Kidney (tissue), 14 donors: ENCODE results near the gene PCNT. TPM values are rescaled to one million over a fixed set of nuclear protein-coding genes. Genes with fewer than 3 reads are reported as not detected.

Source experiments
- DNase-seq, 5 donors: peaks; one replicate each; pipeline ENCODE4 v3.0.0-alpha.2; 2013 to 2020
- FAIRE-seq: peaks from 2 replicates; lab custom pipeline; 2012; peaks lifted over from hg19 to GRCh38; lab: Jason Lieb, UNC
- H3K27ac ChIP-seq, 2 donors: one replicate each; pipeline ENCODE4 v1.7.0; 2013; ENCODE audit warnings: low read depth in 2 of 2, low read length in 2 of 2, inconsistent platforms in 1 of 2
- H3K27me3 ChIP-seq: one replicate; pipeline ENCODE4 v1.7.1; 2013; ENCODE audit warnings: low read length, inconsistent platforms; ENCODE audit not compliant: control insufficient read depth, insufficient read depth
- H3K36me3 ChIP-seq, 3 donors: one replicate each; pipeline versions ENCODE4 v1.7.0 to v1.7.1; 2013; ENCODE audit warnings: low read length in 3 of 3, control low read depth in 1 of 3, inconsistent platforms in 1 of 3; ENCODE audit not compliant: insufficient read depth in 3 of 3, control insufficient read depth in 2 of 3
- H3K4me1 ChIP-seq, 3 donors: one replicate each; pipeline versions ENCODE4 v1.7.0 to v1.7.1; 2013; ENCODE audit warnings: low read length in 3 of 3, inconsistent platforms in 1 of 3, low read depth in 1 of 3; ENCODE audit not compliant: control insufficient read depth in 2 of 3, insufficient read depth in 2 of 3
- H3K4me3 ChIP-seq, 3 donors: one replicate each; pipeline versions ENCODE4 v1.7.0 to v1.8.1; 2013; ENCODE audit warnings: low read length in 3 of 3, control low read depth in 1 of 3, inconsistent platforms in 1 of 3
- H3K9ac ChIP-seq, 3 donors: one replicate each; pipeline versions ENCODE4 v1.7.0 to v1.7.1; 2013; ENCODE audit warnings: low read length in 3 of 3, control low read depth in 1 of 3, inconsistent platforms in 1 of 3
- H3K9me3 ChIP-seq, 3 donors: one replicate each; pipeline versions ENCODE4 v1.7.0 to v1.7.1; 2013; ENCODE audit warnings: low read length in 3 of 3, control low read depth in 1 of 3, inconsistent platforms in 1 of 3; ENCODE audit not compliant: control insufficient read depth in 2 of 3, insufficient read depth in 1 of 3
- CTCF ChIP-seq: IDR thresholded peaks from 3 replicates; pipeline ENCODE4 v1.5.1; 2012; ENCODE audit warnings: mild to moderate bottlenecking, moderate library complexity, borderline replicate concordance; ENCODE audit not compliant: insufficient read depth; ENCODE audit errors: extremely low read depth
- intact Hi-C: fragments of 100-400 bp; cut with DNase I; formaldehyde crosslinking; loops from one replicate; pipeline ENCODE4 v1.11.1; 2022
- polyA plus RNA-seq: library from polyadenylated mRNA; stranded (reverse); fragments of 350-450 nt; fragmentation: Illumina TruSeq; extraction: RNeasy Lipid Tissue Mini Kit (QIAGEN cat#74804); gene quantifications from one replicate; pipeline ENCODE4 v1.2.3, GENCODE V29; 2014; ENCODE audit warnings: low read depth, low replicate concordance; ENCODE audit not compliant: insufficient read depth
- total RNA-seq: library from RNA; stranded (reverse); fragmentation: NEBNext Ultra II Directional; extraction: Animal tissue kit (Norgen Biotek cat#: 25700); gene quantifications from one replicate; pipeline ENCODE4 v1.2.1, GENCODE V29; 2021
- donor health status: control.
- donor health status: control.
- donor health status: control.
- donor health status: control.
- donor health status: control.
- donor health status: DM: yes; HTN: yes; CAD: no.
- donor health status: Normal renal cell carcinoma (clear cell type).

The PCNT gene
- total and polyA plus RNA-seq, 2 donors from 2014 or later, result 4.2 to 26.1 TPM

- TF ChIP-seq CTCF, result no peak
- intact Hi-C loops, result no loop called here
- Histone ChIP-seq H3K36me3 (peaks cover 0 to 4% (median 2%) of the 10 kb centered on the region in 3 donors), H3K4me3 (no peak overlapping the region), H3K9ac (no peak overlapping the region), H3K27ac (no peak overlapping the region), H3K4me1 (no peaks in the 10 kb centered on the region), H3K9me3 (no peaks in the 10 kb centered on the region), H3K27me3 (no peaks in the 10 kb centered on the region)
- no peak for FAIRE-seq
- no peak for DNase-seq
Observed at GRCh38 chr21:46483300-46484295, 159.6 kb downstream of the PCNT start.

- Histone ChIP-seq H3K27ac (no peak overlapping the region), H3K4me1 (no peaks in the 10 kb centered on the region), H3K4me3 (no peak overlapping the region), H3K27me3 (no peaks in the 10 kb centered on the region), H3K9me3 (no peaks in the 10 kb centered on the region), H3K36me3 (peaks cover 0 to 4% (median 2%) of the 10 kb centered on the region in 3 donors), H3K9ac (no peak overlapping the region)
- no peak for TF ChIP-seq CTCF
- no peak for DNase-seq
- no peak for FAIRE-seq
- intact Hi-C loops, result no loop called here
Observed at GRCh38 chr21:46486481-46487126, 162.6 kb downstream of the PCNT start.

- H3K9me3 ChIP-seq, result no peaks in the 10 kb centered on the region
- intact Hi-C loops, result no loop called here
- no peaks in the 10 kb centered on the region for H3K4me1 ChIP-seq
- DNase-seq (no peak), FAIRE-seq (no peak)
- H3K27me3 ChIP-seq, result no peaks in the 10 kb centered on the region
- no peak for TF ChIP-seq CTCF
- H3K27ac ChIP-seq, result no peak overlapping the region
- no peak overlapping the region for H3K9ac ChIP-seq
- H3K4me3 ChIP-seq, result no peak overlapping the region
- H3K36me3 ChIP-seq, result peaks cover 2 to 4% (median 4%) of the 10 kb centered on the region in 3 donors
Observed at GRCh38 chr21:46489162-46489663, 165.3 kb downstream of the PCNT start.
